Body of pancreas (tissue), 4 donors: Measurements from ENCODE around the gene NCBP2L. TPM values are rescaled to one million over a fixed set of nuclear protein-coding genes. Genes with fewer than 3 reads are reported as not detected.

Experiments used
- ATAC-seq: fragments of 150-250 bp; one replicate; pipeline ENCODE4 v1.9.1; 2016
- DNase-seq, 4 donors: peaks; one replicate each; pipeline ENCODE4 v3.0.0-alpha.2; 2019
- H3K27ac ChIP-seq, 4 donors: fragments of 200-600 bp; sonication (generic); 1 replicate in 3 of 4; 2 replicates in 1 of 4; pipeline versions ENCODE4 v1.5.1 to v1.6.1; 2016 to 2019; ENCODE audit warnings: mild to moderate bottlenecking in 1 of 4, mixed read lengths in 1 of 4, moderate library complexity in 1 of 4
- H3K27me3 ChIP-seq, 2 donors: fragments of 200-600 bp; sonication (generic); one replicate each; pipeline ENCODE4 v1.6.0; 2016; ENCODE audit warnings: mild to moderate bottlenecking in 1 of 2
- H3K36me3 ChIP-seq, 2 donors: fragments of 200-600 bp; sonication (generic); replicated peaks in 1 of 2; 2 replicates each; pipeline ENCODE4 v1.5.1; 2016; ENCODE audit warnings: low read depth in 2 of 2; ENCODE audit not compliant: insufficient read depth in 1 of 2
- H3K4me1 ChIP-seq: fragments of 200-600 bp; sonication (generic); one replicate; pipeline ENCODE4 v1.6.0; 2016
- H3K4me3 ChIP-seq, 2 donors: fragments of 200-600 bp; sonication (generic); 1 replicate in 1 of 2; 2 replicates in 1 of 2; pipeline ENCODE4 v1.5.1; 2016 to 2019
- H3K9me3 ChIP-seq, 3 donors: fragments of 200-600 bp; sonication (generic); 1 replicate in 2 of 3; 2 replicates in 1 of 3; pipeline ENCODE4 v1.5.1; 2016
- CTCF ChIP-seq, 7 experiments: fragments of 450-650 bp in 4 of 7; fragments of 200-600 bp in 3 of 7; sonication (generic) in 3 of 7; IDR thresholded peaks; one replicate each; pipeline ENCODE4 v1.5.1; 2016 to 2019; ENCODE audit warnings: antibody characterized with exemption in 7 of 7
- POLR2A ChIP-seq, 3 donors: fragments of 450-650 bp; IDR thresholded peaks; one replicate each; pipeline ENCODE4 v1.6.1; 2016; ENCODE audit warnings: antibody characterized with exemption in 3 of 3, mild to moderate bottlenecking in 2 of 3
- WGBS, 2 donors: methylation state at CpG; one replicate each; pipeline ENCODE4 v1.1.5; 2017; 5-methylcytosine and 5-hydroxymethylcytosine counted together
- intact Hi-C: fragments of 100-400 bp; cut with DNase I; formaldehyde crosslinking; loops from one replicate; pipeline ENCODE4 v1.15.1; 2023
- total RNA-seq, 2 donors: library from RNA; depleted of rRNA; stranded (reverse); fragments of >200 nt; gene quantifications; one replicate each; pipeline ENCODE4 v1.1.0, GENCODE V29; 2016

The NCBP2L gene
- total RNA-seq, 2 donors from 2014 or later: not detected

GRCh38 chrX:107730991-107731766, 46.4 kb upstream of the NCBP2L start:
- Histone ChIP-seq H3K4me3 (no peak overlapping the region), H3K27ac (peak overlapping the region; percentile 60 to 87 (median 84)), H3K9me3 (no peaks in the 10 kb centered on the region), H3K36me3 (no peaks in the 10 kb centered on the region), H3K4me1 (peaks cover 92% of the 10 kb centered on the region), H3K27me3 (no peaks in the 10 kb centered on the region)
- DNase-seq (peak in 2 of 4 donors; percentile 52 to 66), ATAC-seq (peak; percentile 37)
- WGBS, 2 donors: 12 to 31% methylated on average over 6 to 8 of the region's 9 CpGs
- intact Hi-C loops: no loop called here
- no peak for TF ChIP-seq CTCF (IDR thresholded peaks at IDR 0.05)
- no peak for TF ChIP-seq POLR2A (IDR thresholded peaks at IDR 0.05)

DNA sequence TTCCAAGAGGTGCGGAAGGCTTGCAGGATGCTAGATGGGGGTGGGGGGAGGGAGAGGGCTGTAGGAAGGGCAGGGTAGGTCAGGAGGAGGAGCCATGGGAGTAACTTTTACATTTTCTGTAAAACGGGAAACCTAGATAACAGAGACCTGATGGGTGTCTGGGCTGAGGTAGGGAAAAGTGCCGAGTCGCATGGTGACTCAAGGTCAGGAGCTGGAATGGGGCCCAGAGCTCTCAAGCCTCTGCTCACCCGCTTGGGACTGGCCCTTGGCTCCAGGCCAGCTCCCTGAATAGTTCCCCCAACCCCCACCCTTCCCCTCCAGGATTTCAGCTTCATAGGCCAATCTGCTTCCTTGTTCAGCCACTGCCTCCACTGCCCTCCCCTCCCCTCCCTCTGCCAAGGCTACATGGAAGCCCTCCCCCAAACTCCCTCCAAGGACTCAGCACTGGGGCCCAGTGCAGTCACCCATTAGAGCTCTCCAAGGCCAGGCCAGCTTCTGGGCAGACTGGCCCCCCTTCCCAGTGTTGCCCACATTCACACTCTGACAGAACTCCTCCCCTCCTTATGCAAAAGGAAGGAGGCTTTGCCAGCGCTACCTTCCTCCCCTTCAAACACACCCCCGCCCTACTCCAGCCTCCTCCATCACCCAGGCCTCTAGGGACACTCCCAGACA, 45.6 kb upstream of the NCBP2L start:
- Histone ChIP-seq H3K36me3 (no peaks in the 10 kb centered on the region), H3K9me3 (no peaks in the 10 kb centered on the region), H3K27me3 (no peaks in the 10 kb centered on the region), H3K4me1 (peaks cover 92% of the 10 kb centered on the region), H3K27ac (peak overlapping the region; percentile 60 to 87 (median 84)), H3K4me3 (no peak overlapping the region)
- ATAC-seq (peak; percentile 93), DNase-seq (peak; percentile 92 to 96 (median 96))
- WGBS, 2 donors: 0 to 3% methylated on average over 4 to 7 of the region's 7 CpGs
- TF ChIP-seq CTCF (IDR thresholded peaks at IDR 0.05): no peak
- peak in 1 of 3 donors; percentile 30 for TF ChIP-seq POLR2A (IDR thresholded peaks at IDR 0.05)
- intact Hi-C loops: no loop called here

DNA sequence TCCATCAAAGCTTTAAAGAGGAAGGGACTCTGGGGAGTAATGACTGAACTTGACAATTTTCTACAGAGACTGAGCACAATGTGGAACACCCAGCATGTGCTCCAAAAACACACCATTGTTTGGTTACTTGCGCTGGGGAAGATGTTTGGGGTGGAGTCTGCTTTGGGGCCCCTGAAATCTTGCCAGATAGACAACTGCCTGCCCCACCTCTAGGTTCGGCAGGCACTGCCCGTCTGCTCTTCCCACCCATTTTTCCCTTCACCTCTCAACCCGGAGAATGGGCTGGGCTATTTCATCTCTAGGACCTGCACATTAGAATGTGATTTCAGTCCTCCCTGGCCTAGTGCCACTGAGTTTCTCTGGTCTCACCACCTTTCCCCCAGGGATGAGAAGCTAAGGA, 43.8 kb upstream of the NCBP2L start:
- H3K27ac ChIP-seq: peak overlapping the region in 3 of 4 donors; percentile 26 to 50 (median 36)
- H3K4me3 ChIP-seq: no peak overlapping the region
- WGBS, 2 donors: 77 to 85% methylated on average over 3 to 4 of the region's 4 CpGs
- no peak for DNase-seq
- H3K36me3 ChIP-seq: no peaks in the 10 kb centered on the region
- ATAC-seq: no peak
- TF ChIP-seq POLR2A (IDR thresholded peaks at IDR 0.05): no peak
- no peak for TF ChIP-seq CTCF (IDR thresholded peaks at IDR 0.05)
- intact Hi-C loops: no loop called here
- no peaks in the 10 kb centered on the region for H3K9me3 ChIP-seq
- peaks cover 95% of the 10 kb centered on the region for H3K4me1 ChIP-seq
- H3K27me3 ChIP-seq: no peaks in the 10 kb centered on the region

GRCh38 chrX:107734646-107735045, 42.9 kb upstream of the NCBP2L start:
- intact Hi-C loops: no loop called here
- Histone ChIP-seq H3K4me1 (peaks cover 95% of the 10 kb centered on the region), H3K4me3 (no peak overlapping the region), H3K9me3 (no peaks in the 10 kb centered on the region), H3K27ac (peak overlapping the region in 3 of 4 donors; percentile 26 to 50 (median 36)), H3K36me3 (no peaks in the 10 kb centered on the region), H3K27me3 (no peaks in the 10 kb centered on the region)
- DNase-seq (no peak), ATAC-seq (no peak)
- WGBS, 2 donors: 42 to 52% methylated on average over 3 of the region's 3 CpGs
- TF ChIP-seq POLR2A (IDR thresholded peaks at IDR 0.05) (no peak), CTCF (IDR thresholded peaks at IDR 0.05) (no peak)
